IPS-15b (cell line): ENCODE measurements around the gene DUS2.

ENCODE experiments used
- H3K27me3 ChIP-seq: one replicate; pipeline ENCODE4 v1.6.1; 2013; ENCODE audit warnings: low read length; ENCODE audit not compliant: control insufficient read depth, insufficient read depth
- H3K36me3 ChIP-seq: one replicate; pipeline ENCODE4 v1.6.1; 2013; ENCODE audit warnings: low read length; ENCODE audit not compliant: control insufficient read depth, insufficient read depth
- H3K4me1 ChIP-seq: one replicate; pipeline ENCODE4 v1.6.1; 2013; ENCODE audit warnings: mild to moderate bottlenecking, low read length; ENCODE audit not compliant: control insufficient read depth, insufficient read depth
- H3K4me3 ChIP-seq: one replicate; pipeline ENCODE4 v1.5.1; 2013; ENCODE audit warnings: low read depth, low read length
- H3K9ac ChIP-seq: one replicate; pipeline ENCODE4 v1.6.1; 2013; ENCODE audit warnings: low read depth, mild to moderate bottlenecking, low read length
- H3K9me3 ChIP-seq: one replicate; pipeline ENCODE4 v1.6.1; 2013; ENCODE audit warnings: mild to moderate bottlenecking, low read length; ENCODE audit not compliant: control insufficient read depth, insufficient read depth

Gene DUS2

GRCh38 chr16:68022728-68023537 is at the start of gene DUS2, which contains the start of gene DDX28:
TSS of gene DUS2 (plus strand) at chr16:68023284. CDS start at chr16:68038024, 14,740 bp downstream.
TSS of gene DDX28 (minus strand) at chr16:68023232. CDS start at chr16:68023202, 30 bp downstream.
- Histone ChIP-seq H3K9me3 (no peaks in the 10 kb centered on the region), H3K4me3 (peak within 1 kb of the TSS; percentile 100), H3K9ac (peak within 1 kb of the TSS; percentile 96), H3K4me1 (peaks cover 6% of the 10 kb centered on the region), H3K36me3 (peaks cover 3% of the 10 kb centered on the region), H3K27me3 (no peaks in the 10 kb centered on the region)

DNA sequence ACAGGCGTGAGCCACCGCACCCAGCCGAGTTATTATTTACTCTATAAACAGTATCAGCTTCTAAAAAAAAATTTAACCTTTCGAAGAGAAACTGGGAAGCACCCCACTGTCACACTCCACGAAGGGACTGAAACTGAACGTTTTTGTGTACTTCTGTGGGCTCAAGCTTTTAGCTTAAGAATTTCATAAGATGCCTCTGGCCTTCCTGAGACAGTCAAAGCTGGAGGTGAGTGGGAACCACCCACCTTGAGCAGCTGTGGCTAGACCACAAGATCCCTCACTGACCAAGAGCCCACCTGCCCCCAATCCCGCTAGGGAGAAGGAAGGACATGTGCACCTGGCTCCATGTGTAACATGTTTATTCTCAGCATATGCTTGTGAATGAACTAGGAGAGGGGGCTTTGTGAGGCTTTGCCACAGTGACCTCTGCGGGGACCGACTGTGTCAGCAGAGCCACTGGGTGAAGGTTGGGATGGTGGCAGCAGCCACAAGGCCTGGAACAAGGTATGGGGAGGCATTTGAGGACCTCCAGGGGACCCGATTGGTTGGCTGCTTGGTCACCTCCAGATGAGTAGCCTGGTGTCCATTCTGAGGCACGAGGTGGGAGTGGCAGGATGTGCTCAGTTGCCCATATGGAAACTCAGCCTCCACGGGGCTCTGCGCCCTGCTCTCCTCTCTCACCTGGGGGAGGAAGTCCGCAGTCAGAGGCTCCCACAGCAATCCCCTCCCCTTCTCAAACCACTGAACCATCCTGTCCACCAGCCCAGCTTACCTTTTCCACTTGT is 47.6 kb upstream of the DUS2 start:
- Histone ChIP-seq H3K9ac (no peak overlapping the region), H3K4me3 (no peak overlapping the region), H3K27me3 (no peaks in the 10 kb centered on the region), H3K9me3 (no peaks in the 10 kb centered on the region), H3K36me3 (no peaks in the 10 kb centered on the region), H3K4me1 (no peaks in the 10 kb centered on the region)

DNA sequence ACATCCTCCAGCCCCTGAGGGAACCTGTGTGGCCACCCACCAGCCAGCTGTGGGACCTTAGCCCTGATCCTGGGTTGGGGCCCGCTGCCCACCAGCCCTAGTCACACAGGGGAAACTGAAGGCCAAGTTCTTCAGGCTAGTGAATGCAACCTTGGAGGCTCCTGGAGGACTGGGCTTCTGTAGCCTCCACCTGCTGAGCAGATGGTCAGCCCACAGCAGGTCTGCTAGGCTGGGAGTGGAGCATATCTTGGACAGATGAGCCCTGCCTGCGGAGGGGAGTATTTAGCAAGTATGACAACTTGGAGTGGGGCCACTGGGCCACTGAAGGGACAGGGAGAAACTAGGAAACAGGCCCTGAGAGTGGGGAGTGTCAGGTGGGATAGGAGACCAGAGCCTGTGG is 46.9 kb upstream of the DUS2 start:
- no peaks in the 10 kb centered on the region for H3K36me3 ChIP-seq
- H3K4me1 ChIP-seq: no peaks in the 10 kb centered on the region
- H3K27me3 ChIP-seq: no peaks in the 10 kb centered on the region
- no peaks in the 10 kb centered on the region for H3K9me3 ChIP-seq
- no peak overlapping the region for H3K9ac ChIP-seq
- no peak overlapping the region for H3K4me3 ChIP-seq

DNA sequence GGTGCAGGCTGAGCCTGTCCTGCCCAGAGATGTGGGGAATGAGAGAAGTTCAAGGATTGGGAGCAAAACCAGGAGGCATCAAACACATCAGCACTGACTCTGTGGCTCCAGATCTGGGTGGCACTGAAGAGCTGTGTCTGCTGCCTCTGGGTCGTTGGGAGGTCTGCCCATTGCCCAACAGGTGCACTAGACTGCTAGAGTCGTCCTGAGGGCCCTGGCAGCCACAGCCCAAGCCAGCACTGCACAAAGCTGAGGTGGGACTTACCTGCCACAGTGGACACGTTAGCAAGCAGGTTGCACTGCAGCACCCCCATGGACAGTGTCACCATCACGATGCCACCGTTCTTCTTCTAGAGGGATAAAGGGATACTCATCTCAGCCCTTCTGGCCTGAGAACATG is 46.1 kb upstream of the DUS2 start:
- H3K4me3 ChIP-seq: no peak overlapping the region
- no peaks in the 10 kb centered on the region for H3K36me3 ChIP-seq
- H3K9me3 ChIP-seq: no peaks in the 10 kb centered on the region
- no peaks in the 10 kb centered on the region for H3K4me1 ChIP-seq
- H3K9ac ChIP-seq: no peak overlapping the region
- H3K27me3 ChIP-seq: no peaks in the 10 kb centered on the region

DNA sequence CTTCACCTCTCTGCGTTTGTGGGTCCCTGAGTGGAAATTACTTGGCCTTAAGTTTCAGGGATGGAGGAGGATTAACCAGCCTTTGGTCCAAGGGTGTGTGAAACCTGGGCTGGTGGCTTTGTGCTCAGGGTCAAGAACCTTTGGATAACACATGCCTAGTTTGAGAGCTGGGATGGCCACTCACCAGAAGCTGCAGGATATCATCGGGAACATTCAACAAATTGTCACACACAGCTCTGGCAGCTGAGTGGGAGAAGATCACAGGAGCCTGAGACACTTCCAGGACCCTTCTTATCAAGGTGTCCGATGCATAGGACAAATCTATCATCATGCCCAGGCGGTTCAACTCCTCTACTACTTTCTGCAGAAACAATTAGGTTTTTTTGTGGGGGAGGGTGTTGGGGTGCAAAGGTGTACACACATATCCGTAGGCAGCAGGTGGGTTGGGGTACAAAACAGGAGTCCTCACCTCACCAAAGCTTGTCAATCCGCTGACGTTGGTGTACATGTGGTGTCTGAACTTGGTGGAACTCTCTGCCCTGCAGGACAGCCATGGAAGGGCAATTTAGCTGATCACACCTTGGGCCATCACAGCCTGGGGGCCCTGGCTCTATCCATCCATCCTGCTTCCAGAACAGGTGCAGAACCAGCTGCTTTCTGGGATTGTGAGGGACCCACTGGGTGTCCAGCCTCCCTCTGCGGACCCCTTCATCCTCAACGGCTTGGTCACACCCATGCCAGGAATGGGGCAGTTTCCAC is 45.4 kb upstream of the DUS2 start:
- Histone ChIP-seq H3K36me3 (no peaks in the 10 kb centered on the region), H3K4me3 (no peak overlapping the region), H3K9ac (no peak overlapping the region), H3K27me3 (no peaks in the 10 kb centered on the region), H3K4me1 (no peaks in the 10 kb centered on the region), H3K9me3 (no peaks in the 10 kb centered on the region)

DNA sequence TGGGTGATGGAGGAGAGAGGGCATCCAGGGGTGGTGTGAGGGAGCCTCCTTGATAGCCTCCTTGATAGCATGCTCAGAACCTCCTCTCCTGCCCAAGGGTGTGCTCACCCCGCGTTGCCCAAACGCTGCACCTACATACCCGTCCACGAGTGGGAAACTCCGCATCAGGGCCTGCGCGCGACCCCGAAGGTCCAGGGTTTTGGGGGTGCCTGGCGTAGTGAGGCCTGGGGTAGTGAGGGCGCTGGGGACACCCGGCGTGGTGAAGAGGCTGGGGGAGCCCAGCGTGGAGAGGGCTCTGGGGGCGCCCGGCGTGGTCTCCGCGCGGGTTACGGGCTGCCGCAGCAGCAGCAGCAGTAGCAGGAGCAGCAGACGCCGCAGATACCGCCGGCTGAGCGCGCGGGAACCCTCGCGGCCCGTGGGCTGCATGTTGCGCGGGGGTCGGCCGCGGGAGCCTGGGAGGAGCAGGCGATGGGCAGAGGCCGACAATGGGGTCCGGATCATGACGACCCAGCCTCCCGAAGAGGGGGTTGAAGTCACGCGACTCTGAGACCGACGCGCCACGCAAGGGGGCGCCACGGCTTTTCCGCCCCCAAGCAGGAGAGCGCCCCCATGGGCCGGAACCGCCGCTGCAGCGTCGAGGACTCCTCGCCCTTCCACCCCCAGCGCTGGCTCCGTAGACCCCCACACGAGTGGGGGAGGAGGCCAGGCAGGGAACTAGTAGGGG is 43.0 kb upstream of the DUS2 start, which contains the start of gene DPEP3:
TSS of gene DPEP3 (minus strand) at position 545 of the 724 bp plus-strand sequence. CDS start at position 426, 119 bp downstream.
- no peak within 1 kb of the TSS for H3K9ac ChIP-seq
- H3K36me3 ChIP-seq: no peaks in the 10 kb centered on the region
- peak within 1 kb of the TSS; percentile 2 for H3K4me3 ChIP-seq
- H3K27me3 ChIP-seq: no peaks in the 10 kb centered on the region
- no peaks in the 10 kb centered on the region for H3K4me1 ChIP-seq
- no peaks in the 10 kb centered on the region for H3K9me3 ChIP-seq

GRCh38 chr16:67982011-67982696 is 40.9 kb upstream of the DUS2 start:
- no peaks in the 10 kb centered on the region for H3K27me3 ChIP-seq
- H3K9me3 ChIP-seq: no peaks in the 10 kb centered on the region
- no peaks in the 10 kb centered on the region for H3K4me1 ChIP-seq
- no peaks in the 10 kb centered on the region for H3K36me3 ChIP-seq
- H3K4me3 ChIP-seq: no peak overlapping the region
- H3K9ac ChIP-seq: no peak overlapping the region

- Histone ChIP-seq H3K9ac (no peak overlapping the region), H3K36me3 (no peaks in the 10 kb centered on the region), H3K4me3 (no peak overlapping the region), H3K27me3 (no peaks in the 10 kb centered on the region), H3K4me1 (no peaks in the 10 kb centered on the region), H3K9me3 (no peaks in the 10 kb centered on the region)
These were observed 36.1 kb upstream of the DUS2 start for GRCh38 chr16:67986949-67987348.

DNA sequence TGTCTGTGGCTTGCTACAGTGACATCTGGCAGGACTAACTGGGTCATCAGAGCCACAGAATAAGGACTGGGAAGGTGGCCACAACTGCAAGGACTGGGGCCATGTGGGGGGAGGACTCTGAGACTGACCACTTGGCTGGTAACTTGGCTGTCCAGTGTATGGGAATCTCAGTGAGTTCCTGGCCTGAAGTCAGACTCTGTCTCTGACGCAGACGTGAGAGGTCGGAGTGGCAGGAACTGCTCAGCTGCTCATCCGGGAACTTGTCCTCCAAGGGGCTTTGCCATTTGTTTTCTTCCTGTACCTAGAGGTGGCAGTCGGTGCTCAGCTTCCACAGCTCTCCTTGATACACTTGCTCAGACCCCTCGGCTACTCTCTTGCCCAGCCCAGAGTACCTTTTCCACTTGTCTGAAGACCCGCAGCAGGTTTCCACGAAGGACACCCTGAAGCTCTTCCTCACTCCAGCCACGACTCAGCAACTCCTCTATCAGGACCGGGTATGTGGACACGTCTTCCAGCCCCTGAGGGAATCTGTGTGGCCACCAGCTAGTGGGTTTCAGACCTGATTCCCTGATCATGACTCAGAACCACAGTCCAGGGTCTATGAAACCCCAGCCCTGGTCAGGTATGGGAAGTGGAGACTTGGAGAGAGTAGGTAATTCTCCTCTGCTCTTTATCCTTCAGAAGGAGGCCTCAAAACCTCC is 35.5 kb upstream of the DUS2 start:
- Histone ChIP-seq H3K4me1 (no peaks in the 10 kb centered on the region), H3K4me3 (no peak overlapping the region), H3K36me3 (no peaks in the 10 kb centered on the region), H3K9ac (no peak overlapping the region), H3K27me3 (peaks cover 6% of the 10 kb centered on the region), H3K9me3 (no peaks in the 10 kb centered on the region)

- Histone ChIP-seq H3K9ac (no peak overlapping the region), H3K4me3 (no peak overlapping the region), H3K4me1 (no peaks in the 10 kb centered on the region), H3K27me3 (peaks cover 11% of the 10 kb centered on the region), H3K9me3 (no peaks in the 10 kb centered on the region), H3K36me3 (no peaks in the 10 kb centered on the region)
These were observed 34.4 kb upstream of the DUS2 start for GRCh38 chr16:67988675-67989074.
